ENCODE data around the gene ZFP64.
"Not testable (repeated sequence)": the region's sequence is repeated elsewhere in the genome, so short reads cannot be mapped to it uniquely, and the experiment has no call there.

Gene ZFP64

GRCh38 chr20:52153896-52154295 lies 37.7 kb downstream of the ZFP64 start:
- no peak for DNase-seq

GRCh38 chr20:52152921-52153320 lies 38.7 kb downstream of the ZFP64 start:
- no peak for DNase-seq

- no peak for DNase-seq
Measured at GRCh38 chr20:52152416-52152815, 39.2 kb downstream of the ZFP64 start.

- DNase-seq, result peak; percentile 41
Measured at GRCh38 chr20:52150440-52151258, 40.9 kb downstream of the ZFP64 start.

GRCh38 chr20:52145587-52145986 lies 46.0 kb downstream of the ZFP64 start:
- DNase-seq, result no peak

GRCh38 chr20:52143277-52143676 lies 48.3 kb downstream of the ZFP64 start:
- no peak for DNase-seq

GRCh38 chr20:52142757-52143156 lies 48.8 kb downstream of the ZFP64 start:
- DNase-seq, result no peak

- DNase-seq, result no peak
Measured at GRCh38 chr20:52139986-52140385, 51.6 kb downstream of the ZFP64 start.

- no peak for DNase-seq
Measured at GRCh38 chr20:52137850-52138249, 53.7 kb downstream of the ZFP64 start.

GRCh38 chr20:52133714-52134113 lies 57.9 kb downstream of the ZFP64 start:
- not testable (repeated sequence) for DNase-seq

GRCh38 chr20:52132337-52132736 lies 59.2 kb downstream of the ZFP64 start:
- DNase-seq, result no peak

GRCh38 chr20:52131048-52131643 lies 60.4 kb downstream of the ZFP64 start:
- DNase-seq, result no peak

- no peak for DNase-seq
Measured at GRCh38 chr20:52130406-52130805, 61.2 kb downstream of the ZFP64 start.

GRCh38 chr20:52129611-52130010 lies 62.0 kb downstream of the ZFP64 start:
- no peak for DNase-seq

GRCh38 chr20:52127309-52127708 lies 64.3 kb downstream of the ZFP64 start:
- no peak for DNase-seq

GRCh38 chr20:52124821-52125220 lies 66.8 kb downstream of the ZFP64 start:
- no peak for DNase-seq

- DNase-seq, result no peak
Measured at GRCh38 chr20:52118696-52119095, 72.9 kb downstream of the ZFP64 start.

GRCh38 chr20:52118016-52118623 lies 73.5 kb downstream of the ZFP64 start:
- no peak for DNase-seq

GRCh38 chr20:52110456-52110855 lies 81.1 kb downstream of the ZFP64 start:
- no peak for DNase-seq

- peak; percentile 23 for DNase-seq
Measured at GRCh38 chr20:52105442-52106422, 85.8 kb downstream of the ZFP64 start.

- peak; percentile 28 for DNase-seq
Measured at GRCh38 chr20:52104546-52105441, 86.8 kb downstream of the ZFP64 start.

Measured in NCI-H345 (cell line).